Aorta (tissue), 5 donors: ENCODE measurements around the gene KCNT1. TPM values are rescaled to one million over a fixed set of nuclear protein-coding genes. Genes with fewer than 3 reads are reported as not detected.

Source experiments
- ATAC-seq: fragments of 200-7000 bp; cut with Tn5 transposase; one replicate; pipeline ENCODE4 v1.9.1; 2022; ENCODE audit warnings: moderate library complexity; ENCODE audit not compliant: low FRiP score
- DNase-seq, 2 donors: peaks; one replicate each; pipeline ENCODE4 v3.0.0-alpha.2; 2020
- H3K27ac ChIP-seq, 2 donors: one replicate each; pipeline ENCODE4 v1.5.1; 2013; ENCODE audit warnings: low read length in 2 of 2, mild to moderate bottlenecking in 2 of 2, moderate library complexity in 2 of 2, control low read depth in 1 of 2, inconsistent platforms in 1 of 2, low read depth in 1 of 2
- H3K27me3 ChIP-seq, 2 donors: one replicate each; pipeline ENCODE4 v1.6.1; 2013; ENCODE audit warnings: control low read depth in 1 of 2, low read length in 1 of 2, mild to moderate bottlenecking in 1 of 2, moderate library complexity in 1 of 2; ENCODE audit not compliant: insufficient read depth in 2 of 2, control insufficient read depth in 1 of 2
- H3K36me3 ChIP-seq, 2 donors: one replicate each; pipeline ENCODE4 v1.6.1; 2013; ENCODE audit warnings: control low read depth in 1 of 2, low read length in 1 of 2, mild to moderate bottlenecking in 1 of 2; ENCODE audit not compliant: insufficient read depth in 2 of 2, control insufficient read depth in 1 of 2
- H3K4me1 ChIP-seq, 2 donors: one replicate each; pipeline ENCODE4 v1.6.1; 2013; ENCODE audit warnings: low read length in 2 of 2, control low read depth in 1 of 2, mild to moderate bottlenecking in 1 of 2, moderate library complexity in 1 of 2; ENCODE audit not compliant: insufficient read depth in 2 of 2, control insufficient read depth in 1 of 2
- H3K4me3 ChIP-seq, 2 donors: one replicate each; pipeline ENCODE4 v1.5.1; 2013; ENCODE audit warnings: low read length in 2 of 2, control low read depth in 1 of 2, mild to moderate bottlenecking in 1 of 2
- H3K9me3 ChIP-seq: one replicate; pipeline ENCODE4 v1.6.1; 2013; ENCODE audit warnings: mild to moderate bottlenecking, low read length; ENCODE audit not compliant: control insufficient read depth
- WGBS, 2 donors: extraction: QIAGEN DNeasy Blood & Tissue Kit; methylation state at CpG; one replicate each; pipeline ENCODE4 v1.1.7; 2013; 5-methylcytosine and 5-hydroxymethylcytosine counted together
- intact Hi-C, 2 donors: fragments of 100-400 bp; cut with DNase I; formaldehyde crosslinking; loops; one replicate each; pipeline versions ENCODE4 v1.14.2 to v1.15.0; 2022
- polyA plus RNA-seq, 2 donors: library from polyadenylated mRNA; stranded (reverse); fragments of 200-250 nt; gene quantifications; one replicate each; pipeline ENCODE4 v1.2.3, GENCODE V29; 2013
- total RNA-seq, 2 donors: library from RNA; stranded (reverse); fragmentation: NEBNext Ultra II Directional; extraction: Animal tissue kit (Norgen Biotek cat#: 25700); gene quantifications; one replicate each; pipeline ENCODE4 v1.2.1, GENCODE V29; 2021
- donor health status: healthy with polysubstance abuse.
- donor health status: Bipolar disorder and iron deficiency.
- donor health status: DM: no; HTN: no; CAD: no.
- donor health status: DM: no; HTN: no; CAD: no.
- donor health status: DM: yes; HTN: yes; CAD: no.

Gene KCNT1
- total and polyA plus RNA-seq, 4 donors = 0.16 to 0.78 TPM; not detected in 2

DNA sequence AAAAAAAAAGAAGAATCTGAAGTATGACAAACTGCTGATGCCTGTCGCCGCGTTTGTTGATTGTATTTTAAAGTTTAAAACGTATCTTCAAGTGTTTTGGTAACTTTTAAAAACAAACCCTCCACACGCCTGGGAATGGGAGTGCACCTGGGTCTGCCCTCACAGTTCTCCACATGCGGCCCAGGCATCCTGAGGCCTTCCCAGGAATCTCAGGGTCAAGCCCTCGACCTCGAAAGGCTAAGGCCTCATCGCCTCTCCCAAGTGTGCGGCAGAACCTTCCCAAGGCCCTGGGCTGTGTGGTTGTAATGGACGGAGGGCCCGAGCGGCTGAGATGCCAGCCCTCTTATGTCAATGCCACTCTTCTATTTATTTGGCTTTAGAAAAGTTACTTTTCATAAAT, 111.0 kb downstream of the KCNT1 start:
- H3K4me1 ChIP-seq = no peaks in the 10 kb centered on the region
- ATAC-seq (no peak), DNase-seq (peak in 1 of 2 donors; percentile 35)
- no peak overlapping the region for H3K4me3 ChIP-seq
- H3K9me3 ChIP-seq = no peaks in the 10 kb centered on the region
- WGBS, 2 donors = 83 to 89% methylated on average over 13 of the region's 13 CpGs
- peaks cover 0 to 12% of the 10 kb centered on the region in 2 donors for H3K36me3 ChIP-seq
- H3K27ac ChIP-seq = no peak overlapping the region
- H3K27me3 ChIP-seq = no peaks in the 10 kb centered on the region
- intact Hi-C loops = no loop called here

GRCh38 chr9:135813671-135814290, 111.8 kb downstream of the KCNT1 start:
- Histone ChIP-seq H3K4me1 (no peaks in the 10 kb centered on the region), H3K9me3 (no peaks in the 10 kb centered on the region), H3K4me3 (no peak overlapping the region), H3K36me3 (peaks cover 0 to 13% of the 10 kb centered on the region in 2 donors), H3K27me3 (no peaks in the 10 kb centered on the region), H3K27ac (no peak overlapping the region)
- ATAC-seq (no peak), DNase-seq (peak in 1 of 2 donors; percentile 57)
- intact Hi-C loops = no loop called here
- 83 to 85% methylated on average over 14 of the region's 14 CpGs for WGBS, 2 donors

GRCh38 chr9:135814421-135815095, 112.6 kb downstream of the KCNT1 start:
- DNase-seq (peak in 1 of 2 donors; percentile 63), ATAC-seq (peak; percentile 41)
- H3K27ac ChIP-seq = no peak overlapping the region

GRCh38 chr9:135815413-135815812, 113.4 kb downstream of the KCNT1 start:
- H3K4me1 ChIP-seq = no peaks in the 10 kb centered on the region
- ATAC-seq (no peak), DNase-seq (peak in 1 of 2 donors; percentile 15)
- peaks cover 0 to 13% of the 10 kb centered on the region in 2 donors for H3K36me3 ChIP-seq
- no peaks in the 10 kb centered on the region for H3K27me3 ChIP-seq
- intact Hi-C loops = no loop called here
- 94 to 96% methylated on average over 4 of the region's 4 CpGs for WGBS, 2 donors
- no peak overlapping the region for H3K27ac ChIP-seq
- H3K4me3 ChIP-seq = no peak overlapping the region
- no peaks in the 10 kb centered on the region for H3K9me3 ChIP-seq

More at GRCh38 chr9:135814421-135815095, 112.6 kb downstream of the KCNT1 start:
- Histone ChIP-seq H3K27me3 (no peaks in the 10 kb centered on the region), H3K4me1 (no peaks in the 10 kb centered on the region), H3K4me3 (no peak overlapping the region), H3K36me3 (peaks cover 0 to 13% of the 10 kb centered on the region in 2 donors), H3K9me3 (no peaks in the 10 kb centered on the region)
- 93 to 96% methylated on average over 12 of the region's 12 CpGs for WGBS, 2 donors
- intact Hi-C loops = no loop called here

- H3K4me3 ChIP-seq = no peak overlapping the region
- peaks cover 0 to 9% of the 10 kb centered on the region in 2 donors for H3K36me3 ChIP-seq
- intact Hi-C loops = no loop called here
- WGBS, 2 donors = 84 to 92% methylated on average over 28 of the region's 28 CpGs
- H3K27me3 ChIP-seq = no peaks in the 10 kb centered on the region
- no peaks in the 10 kb centered on the region for H3K9me3 ChIP-seq
- peak in 1 of 2 donors; percentile 52 for DNase-seq
- no peaks in the 10 kb centered on the region for H3K4me1 ChIP-seq
- no peak for ATAC-seq
- no peak overlapping the region for H3K27ac ChIP-seq
Observed at GRCh38 chr9:135815830-135816650, 114.1 kb downstream of the KCNT1 start.

- WGBS, 2 donors = 93 to 94% methylated on average over 12 of the region's 12 CpGs
- Histone ChIP-seq H3K27me3 (no peaks in the 10 kb centered on the region), H3K4me1 (no peaks in the 10 kb centered on the region), H3K27ac (no peak overlapping the region), H3K9me3 (no peaks in the 10 kb centered on the region), H3K36me3 (peaks cover 0 to 8% of the 10 kb centered on the region in 2 donors), H3K4me3 (no peak overlapping the region)
- intact Hi-C loops = no loop called here
- DNase-seq (peak in 1 of 2 donors; percentile 38), ATAC-seq (no peak)
Observed at GRCh38 chr9:135816651-135816970, 114.6 kb downstream of the KCNT1 start.

DNA sequence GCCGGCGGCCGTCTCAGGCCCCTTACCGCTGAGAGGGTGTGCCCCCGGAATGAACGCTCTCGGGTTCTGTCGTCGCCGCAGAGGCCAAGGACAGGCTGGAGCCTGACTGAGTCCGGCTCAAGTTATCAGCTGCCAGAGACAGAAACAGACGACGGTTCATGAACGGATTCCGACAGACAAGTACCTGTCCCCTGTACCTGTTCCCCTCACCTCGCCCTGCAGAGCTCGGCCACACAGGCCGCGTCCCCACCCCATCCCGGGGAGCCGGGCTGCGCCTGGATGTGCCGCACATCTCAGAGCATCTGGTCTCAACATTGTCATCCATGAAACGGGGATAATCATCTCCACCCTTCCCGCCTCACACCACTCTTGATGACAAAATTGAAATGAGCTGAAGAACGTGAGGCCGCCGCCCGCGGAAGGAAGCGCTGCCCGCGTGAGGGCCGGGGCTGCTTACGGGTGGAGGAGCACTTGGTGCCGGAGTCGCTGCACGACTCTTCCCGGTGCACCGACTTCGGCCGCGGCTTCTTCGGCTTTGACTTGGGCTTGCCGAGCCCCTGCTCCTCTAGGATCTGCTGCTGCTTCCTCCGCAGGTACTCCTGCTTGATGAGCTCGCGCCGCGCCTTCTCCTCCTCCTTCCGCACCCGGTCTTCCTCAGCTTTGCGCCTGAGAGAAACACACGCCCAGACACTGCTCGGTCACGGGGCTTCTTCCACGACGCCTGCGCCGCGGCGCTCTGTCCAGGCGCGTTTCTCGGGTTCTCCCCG, 116.1 kb downstream of the KCNT1 start:
- no peaks in the 10 kb centered on the region for H3K27me3 ChIP-seq
- DNase-seq = peak in 1 of 2 donors; percentile 74
- no peak overlapping the region for H3K27ac ChIP-seq
- intact Hi-C loops = no loop called here
- 97% methylated on average over 66 of the region's 66 CpGs for WGBS, 2 donors
- H3K4me1 ChIP-seq = no peaks in the 10 kb centered on the region
- no peak overlapping the region for H3K4me3 ChIP-seq
- ATAC-seq = no peak
- H3K36me3 ChIP-seq = peaks cover 0 to 11% of the 10 kb centered on the region in 2 donors
- H3K9me3 ChIP-seq = no peaks in the 10 kb centered on the region

DNA sequence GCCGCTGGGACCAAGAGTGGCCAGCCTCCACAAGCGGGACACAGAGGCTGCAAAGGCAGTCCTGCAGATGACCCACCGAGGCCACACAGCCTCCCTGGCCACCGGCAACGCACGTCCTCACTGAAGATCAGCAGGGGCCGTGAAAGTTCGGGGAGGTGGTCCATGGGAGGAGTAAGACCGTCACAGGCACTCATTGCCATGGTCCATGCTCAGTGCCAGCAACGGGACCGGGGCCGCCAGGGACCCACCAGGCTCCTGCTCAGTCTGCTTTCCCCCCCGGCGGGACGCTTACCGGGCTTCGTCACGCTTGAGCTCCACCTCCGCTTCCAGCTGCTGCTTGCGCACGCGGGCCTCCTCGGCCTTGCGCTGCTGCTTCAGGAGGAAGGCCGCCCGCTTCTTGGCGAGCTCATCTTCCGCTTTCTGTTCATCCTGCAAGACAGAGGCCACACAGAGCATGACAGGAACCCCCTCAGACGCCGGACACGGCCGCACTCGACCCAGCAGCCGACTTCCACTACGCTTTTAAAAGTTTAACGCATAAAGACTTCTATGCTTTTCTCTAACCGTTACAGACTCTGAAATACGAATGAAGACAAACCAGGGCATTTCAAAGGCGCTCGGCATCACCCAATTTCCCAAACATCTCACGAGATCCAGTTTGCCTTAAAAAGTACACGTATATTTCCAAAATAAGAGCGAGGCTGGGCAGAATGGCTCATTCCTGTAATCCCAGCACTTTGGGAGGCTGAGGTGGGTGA, 116.9 kb downstream of the KCNT1 start:
- Histone ChIP-seq H3K4me3 (no peak overlapping the region), H3K4me1 (no peaks in the 10 kb centered on the region), H3K27ac (no peak overlapping the region), H3K27me3 (no peaks in the 10 kb centered on the region), H3K36me3 (peaks cover 0 to 11% of the 10 kb centered on the region in 2 donors), H3K9me3 (no peaks in the 10 kb centered on the region)
- intact Hi-C loops = no loop called here
- DNase-seq = peak in 1 of 2 donors; percentile 62
- WGBS, 2 donors = 97% methylated on average over 39 to 43 of the region's 43 CpGs
- no peak for ATAC-seq
